GM21825 (cell line): Measurements from ENCODE around the gene PTPRN2.
"Not testable (repeated sequence)": the region's sequence is repeated elsewhere in the genome, so short reads cannot be mapped to it uniquely, and the experiment has no call there.

Experiments
- ATAC-seq: cut with Tn5 transposase; IDR thresholded peaks from one replicate; pipeline ENCODE4 v1.9.1; 2021; ENCODE audit warnings: mild to moderate bottlenecking, moderate library complexity; ENCODE audit not compliant: unreplicated experiment

PTPRN2 gene

GRCh38 chr7:157675427-157675927 lies 912.1 kb downstream of the PTPRN2 start:
- ATAC-seq, result no peak

DNA sequence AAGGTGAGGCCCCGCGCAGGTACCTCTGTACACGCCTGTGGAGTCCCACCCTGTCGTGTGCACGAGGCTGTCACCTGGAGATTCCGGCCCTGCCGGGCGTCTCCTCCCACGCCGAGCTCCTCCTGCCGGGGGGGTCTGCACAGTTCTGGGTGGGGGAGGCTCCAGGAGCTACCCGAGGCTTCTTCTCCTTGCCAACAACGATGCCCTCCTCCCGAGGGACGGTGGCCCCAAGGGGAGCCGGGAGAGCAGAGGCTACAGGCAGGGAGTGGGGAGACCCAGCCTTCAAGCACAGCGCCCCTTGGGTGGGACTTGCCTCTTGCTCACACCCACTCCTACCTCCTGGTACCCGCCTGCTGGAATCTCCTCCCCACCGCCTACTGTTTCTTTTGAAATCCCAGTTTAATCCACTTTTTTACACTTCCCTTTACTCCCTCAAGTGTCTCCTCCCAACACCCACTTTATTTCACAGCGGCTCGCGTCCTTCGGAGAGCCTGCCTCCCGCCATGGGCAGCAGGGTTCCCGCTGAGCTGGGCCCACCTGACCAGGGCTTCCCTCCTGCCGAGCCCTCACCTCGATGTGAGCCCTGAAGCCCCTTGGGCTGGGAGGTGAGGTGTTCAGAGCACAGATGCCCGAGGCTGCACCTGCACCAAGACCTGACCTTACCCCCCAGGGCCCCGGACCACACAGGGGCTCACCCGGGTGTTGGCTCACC lies 912.8 kb downstream of the PTPRN2 start:
- ATAC-seq, result no peak

DNA sequence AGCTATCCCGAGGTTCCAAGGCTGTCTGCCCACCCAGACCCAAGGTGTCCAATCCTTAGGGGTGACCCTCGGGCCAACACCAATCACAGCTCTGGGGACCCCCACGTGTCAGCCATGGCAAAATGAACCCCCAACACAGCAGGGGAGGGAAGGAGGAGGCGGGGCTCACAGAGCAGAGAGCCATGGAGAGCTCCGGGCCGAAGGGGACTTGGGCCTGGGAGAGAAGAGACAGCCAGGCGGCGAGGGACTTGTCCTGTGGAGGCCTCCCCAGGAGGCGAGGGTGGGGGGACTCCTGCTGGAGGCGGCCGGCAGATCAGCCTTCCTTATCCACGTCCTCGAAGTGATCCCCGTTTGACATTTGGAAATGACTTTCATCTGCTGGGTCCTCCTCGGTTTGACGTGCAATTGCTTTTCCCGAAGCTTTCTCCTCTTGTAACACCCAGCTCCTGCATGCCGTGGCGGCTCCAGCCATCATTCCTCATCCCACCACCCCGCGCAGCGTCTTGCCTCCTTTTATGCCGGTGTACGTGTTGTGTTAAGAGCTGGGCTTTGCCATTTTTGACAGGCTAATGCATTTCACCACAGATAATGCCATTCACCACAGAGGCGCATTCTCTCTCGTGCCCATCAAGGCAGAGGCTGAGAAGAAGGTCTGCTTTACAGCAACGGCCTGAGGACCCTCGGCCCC lies 913.5 kb downstream of the PTPRN2 start:
- no peak for ATAC-seq

GRCh38 chr7:157673573-157673972 lies 914.0 kb downstream of the PTPRN2 start:
- ATAC-seq, result no peak

- no peak for ATAC-seq
Observed at GRCh38 chr7:157671358-157672255, 916.0 kb downstream of the PTPRN2 start.

DNA sequence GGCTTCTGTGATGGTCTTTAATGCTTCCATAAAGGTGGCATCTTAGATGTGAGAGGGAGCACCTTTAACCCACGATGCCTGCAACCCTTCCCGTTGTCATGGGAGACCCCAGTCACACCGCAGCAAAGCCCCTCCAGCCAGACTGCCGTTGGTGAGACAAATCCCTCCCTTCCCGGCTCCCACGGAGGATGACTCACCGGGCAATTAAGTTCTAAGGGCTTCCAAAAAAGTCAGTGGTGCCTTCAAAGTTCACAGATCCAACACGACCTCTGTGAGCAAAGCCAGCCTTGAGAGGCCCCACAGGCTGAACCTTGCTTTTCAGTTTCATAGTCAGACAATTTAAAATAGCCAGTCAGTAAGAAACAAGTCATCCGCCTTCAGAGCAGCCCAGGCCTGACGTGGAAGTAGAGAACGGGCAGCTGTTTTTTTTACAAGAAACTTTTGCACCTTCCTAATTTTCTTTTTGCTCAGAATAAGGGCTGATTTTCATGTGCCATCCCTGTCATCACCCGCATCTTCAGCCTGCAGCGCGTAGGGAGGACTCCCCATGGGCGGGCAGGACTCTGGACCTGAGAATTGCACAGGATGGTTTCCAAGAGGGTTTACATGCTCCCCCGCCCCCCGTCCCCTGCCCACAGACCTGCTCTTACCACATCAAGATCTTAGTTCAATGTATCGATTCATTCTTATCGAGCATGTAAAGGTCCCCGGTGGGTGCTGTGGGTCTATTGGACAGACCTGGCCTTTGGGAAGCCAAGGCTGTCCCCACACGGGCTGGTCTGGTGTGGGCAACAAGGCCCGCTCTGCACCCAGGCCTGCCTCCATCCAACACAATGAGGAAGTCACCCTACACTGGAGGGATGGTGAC lies 916.9 kb downstream of the PTPRN2 start:
- ATAC-seq, result no peak

DNA sequence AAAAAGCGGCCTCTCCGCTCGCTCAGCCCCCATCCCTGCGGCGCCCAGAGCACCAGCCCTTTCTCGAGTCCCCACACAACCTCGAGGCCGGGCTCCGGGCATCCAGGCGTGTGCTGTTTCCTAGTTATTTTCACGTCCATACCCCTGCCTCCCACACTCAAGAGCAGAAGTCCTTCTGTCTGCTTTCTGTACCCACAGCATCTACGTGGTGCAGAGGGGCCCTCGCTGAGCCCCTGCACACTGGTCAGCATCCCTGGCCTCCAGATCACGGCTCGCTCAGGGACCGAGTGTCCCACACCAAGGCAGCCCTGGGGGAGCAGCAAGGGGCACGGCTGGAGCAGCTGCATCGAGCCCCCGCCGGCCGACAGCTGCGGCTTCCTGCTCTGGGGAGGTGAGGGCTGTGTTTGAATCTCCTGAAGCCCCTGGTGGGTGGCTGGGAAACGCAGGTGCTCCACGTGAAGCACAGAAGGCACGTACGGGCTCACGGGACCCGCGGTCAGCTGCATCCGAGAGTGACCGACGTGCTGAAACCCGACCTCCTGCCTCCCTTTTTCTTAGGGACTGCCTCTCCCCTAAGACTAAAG lies 917.8 kb downstream of the PTPRN2 start:
- no peak for ATAC-seq

DNA sequence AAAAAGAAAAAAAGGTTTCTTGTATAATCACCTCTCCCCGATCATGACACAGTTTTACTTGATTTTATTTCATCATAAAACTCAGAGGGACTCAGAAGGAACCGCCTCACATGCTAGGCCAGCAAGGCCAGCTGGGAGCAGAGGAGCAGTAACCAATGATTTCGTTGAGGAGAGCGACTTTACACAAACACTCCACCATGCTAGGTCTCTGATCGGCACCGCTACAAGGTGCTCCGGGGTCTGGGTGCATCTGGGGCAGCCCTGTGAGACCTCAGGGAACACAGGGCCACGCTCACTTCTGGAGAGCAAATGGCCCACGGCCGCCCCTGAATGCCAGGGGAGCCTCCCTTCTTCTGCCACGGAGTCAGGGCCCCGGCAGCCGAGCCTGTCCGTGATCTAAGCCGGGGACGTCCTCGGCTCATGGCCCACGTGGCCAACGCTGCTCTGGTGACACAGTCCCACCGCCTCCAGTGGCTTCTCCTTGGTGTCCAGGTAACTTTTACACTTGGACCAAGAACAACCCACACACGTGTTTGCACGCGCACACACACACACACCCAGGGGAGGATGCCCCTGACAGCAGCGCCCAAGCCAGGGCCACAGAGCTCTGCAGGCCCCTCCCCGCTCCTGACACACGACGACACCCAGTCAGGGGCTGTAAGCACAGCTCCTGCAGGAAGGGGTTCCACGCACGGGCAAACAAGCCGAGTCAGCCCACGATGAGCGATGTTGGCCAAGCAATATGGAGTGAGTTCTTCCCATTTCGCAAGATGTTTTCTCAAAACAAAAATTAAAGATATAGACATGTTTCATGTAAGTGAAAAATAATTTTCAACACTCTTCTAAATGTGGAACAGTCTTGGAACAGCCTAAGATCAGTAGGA lies 918.5 kb downstream of the PTPRN2 start:
- no peak for ATAC-seq

DNA sequence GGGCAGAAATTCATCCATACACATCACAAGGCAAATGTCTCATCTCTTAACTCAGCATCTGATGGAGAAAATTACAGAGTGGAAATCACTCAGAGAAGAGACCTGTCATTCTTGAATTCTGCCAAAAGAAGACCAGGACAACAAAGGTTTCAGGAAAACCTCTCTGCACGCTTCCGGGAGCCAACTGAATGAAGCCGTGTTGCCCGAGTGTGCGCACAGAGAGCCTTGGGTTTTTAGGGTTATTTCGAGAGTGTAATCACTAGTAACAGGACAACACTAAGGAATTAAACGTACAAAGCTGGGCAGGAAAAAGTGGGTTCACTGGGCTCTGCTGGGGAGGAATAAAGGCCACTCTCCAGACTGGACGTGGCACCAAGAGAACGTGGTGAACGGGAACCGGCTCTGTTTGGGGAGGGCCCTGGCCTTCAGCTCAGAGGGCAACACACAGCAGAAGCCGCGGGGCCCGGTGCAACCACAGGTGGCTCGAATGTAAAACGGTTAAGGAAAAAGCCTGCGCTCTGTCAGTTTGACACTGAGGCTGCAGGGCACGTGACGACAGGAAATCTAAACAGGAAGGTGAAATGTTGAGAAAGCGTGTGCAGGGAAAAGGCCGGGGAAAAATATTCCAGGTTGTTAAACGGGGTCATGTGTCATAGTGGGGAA lies 919.3 kb downstream of the PTPRN2 start:
- ATAC-seq, result no peak

GRCh38 chr7:157667731-157668130 lies 919.9 kb downstream of the PTPRN2 start:
- ATAC-seq, result no peak

DNA sequence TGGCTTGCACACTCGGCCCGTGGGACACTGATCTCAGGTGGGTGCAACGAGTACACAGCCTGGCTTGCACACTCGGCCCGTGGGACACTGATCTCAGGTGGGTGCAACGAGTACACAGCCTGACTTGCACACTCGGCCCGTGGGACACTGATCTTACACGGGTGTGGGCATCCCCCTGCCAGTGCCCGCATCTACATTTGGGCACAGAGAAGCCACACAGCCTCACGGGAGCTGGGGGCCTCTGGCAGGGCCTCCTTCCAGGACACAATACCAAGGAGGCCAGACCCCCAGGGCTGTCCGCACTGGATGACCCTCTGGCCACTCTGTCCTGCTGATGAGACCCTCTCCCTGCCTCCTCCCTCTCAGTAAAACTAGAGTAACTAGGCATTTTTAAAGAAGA lies 920.4 kb downstream of the PTPRN2 start:
- ATAC-seq, result no peak

DNA sequence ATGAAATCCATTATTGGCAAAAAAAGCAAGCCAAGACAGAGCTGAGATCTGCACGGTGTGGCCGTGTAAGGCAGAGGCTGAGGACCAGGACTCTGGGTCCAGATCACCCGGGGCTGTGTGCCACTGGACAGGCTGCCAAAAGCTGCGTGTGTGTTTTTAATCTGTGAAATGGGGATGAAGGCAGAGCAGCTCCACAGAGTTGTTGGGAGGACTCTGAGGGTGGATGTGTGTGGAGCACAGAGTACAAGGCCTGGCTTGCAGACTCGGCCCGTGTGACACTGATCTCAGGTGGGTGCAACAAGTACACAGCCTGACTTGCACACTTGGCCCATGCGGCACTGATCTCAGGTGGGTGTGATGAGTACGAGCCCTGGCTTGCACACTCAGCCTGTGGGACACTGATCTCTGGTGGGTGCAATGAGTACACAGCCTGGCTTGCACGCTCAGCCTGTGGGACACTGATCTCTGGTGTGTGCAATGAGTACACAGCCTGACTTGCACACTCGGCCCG lies 921.0 kb downstream of the PTPRN2 start:
- ATAC-seq, result no peak

- ATAC-seq, result not testable (repeated sequence)
Observed at GRCh38 chr7:157665634-157665988, 922.0 kb downstream of the PTPRN2 start.

GRCh38 chr7:157664871-157665633 lies 922.6 kb downstream of the PTPRN2 start:
- no peak for ATAC-seq

GRCh38 chr7:157664034-157664433 lies 923.6 kb downstream of the PTPRN2 start:
- no peak for ATAC-seq

- ATAC-seq, result no peak
Observed at GRCh38 chr7:157662981-157663716, 924.5 kb downstream of the PTPRN2 start.
